Neuronal stem cell (in vitro differentiated cells): ENCODE results near the gene VPS13D.

Source experiments
- DNase-seq: peaks from one replicate; pipeline ENCODE4 v3.0.0-alpha.2; 2013; ENCODE audit warnings: low spot score
- H2AFZ ChIP-seq: one replicate; pipeline ENCODE4 v1.6.1; 2013; ENCODE audit warnings: mild to moderate bottlenecking, low read length, inconsistent platforms
- H2AK5ac ChIP-seq: 2 replicates; pipeline ENCODE4 v1.6.1; 2013; ENCODE audit warnings: low read depth, mild to moderate bottlenecking, inconsistent platforms, low read length, moderate library complexity, mixed read lengths
- H2BK120ac ChIP-seq: 2 replicates; pipeline ENCODE4 v1.6.1; 2013; ENCODE audit warnings: low read depth, mild to moderate bottlenecking, inconsistent platforms, low read length, moderate library complexity, mixed read lengths
- H2BK12ac ChIP-seq: one replicate; pipeline ENCODE4 v1.6.1; 2013; ENCODE audit warnings: low read length, inconsistent platforms
- H2BK15ac ChIP-seq: 2 replicates; pipeline ENCODE4 v1.6.1; 2013; ENCODE audit warnings: mild to moderate bottlenecking, low read length, inconsistent platforms, mixed read lengths
- H2BK5ac ChIP-seq: one replicate; pipeline ENCODE4 v1.6.1; 2013; ENCODE audit warnings: inconsistent platforms, mild to moderate bottlenecking, low read length, moderate library complexity
- H3K14ac ChIP-seq: one replicate; pipeline ENCODE4 v1.6.1; 2013; ENCODE audit warnings: low read length, inconsistent platforms
- H3K18ac ChIP-seq: 2 replicates; pipeline ENCODE4 v1.6.1; 2013; ENCODE audit warnings: low read length, inconsistent platforms
- H3K23ac ChIP-seq: 2 replicates; pipeline ENCODE4 v1.6.1; 2013; ENCODE audit warnings: low read depth, mild to moderate bottlenecking, mixed read lengths, low read length, inconsistent platforms; ENCODE audit not compliant: poor library complexity
- H3K27ac ChIP-seq: replicated peaks from 3 replicates; pipeline ENCODE4 v1.5.1; 2013; ENCODE audit warnings: low read length, inconsistent platforms
- H3K27me3 ChIP-seq, 3 experiments: 2 replicates each; pipeline ENCODE4 v1.6.1; 2013; ENCODE audit warnings: low read length in 3 of 3, mild to moderate bottlenecking in 2 of 3, inconsistent platforms in 1 of 3, low read depth in 1 of 3, mixed read lengths in 1 of 3, moderate library complexity in 1 of 3; ENCODE audit not compliant: control insufficient read depth in 3 of 3, insufficient read depth in 3 of 3
- H3K36me3 ChIP-seq, 2 donors: replicated peaks in 1 of 2; 2 replicates each; pipeline ENCODE4 v1.6.1; 2013; ENCODE audit warnings: low read length in 2 of 2; ENCODE audit not compliant: control insufficient read depth in 2 of 2, insufficient read depth in 2 of 2
- H3K4ac ChIP-seq: 2 replicates; pipeline ENCODE4 v1.6.1; 2013; ENCODE audit warnings: inconsistent platforms, mild to moderate bottlenecking, low read length, moderate library complexity
- H3K4me1 ChIP-seq, 2 donors: 1 replicate in 1 of 2; 2 replicates in 1 of 2; pipeline ENCODE4 v1.6.1; 2013; ENCODE audit warnings: low read length in 2 of 2, low read depth in 1 of 2; ENCODE audit not compliant: control insufficient read depth in 2 of 2, insufficient read depth in 1 of 2
- H3K4me2 ChIP-seq: one replicate; pipeline ENCODE4 v1.6.1; 2013; ENCODE audit warnings: mild to moderate bottlenecking, low read length, inconsistent platforms; ENCODE audit not compliant: insufficient read depth, poor library complexity, severe bottlenecking
- H3K4me3 ChIP-seq, 2 donors: 2 replicates each; pipeline ENCODE4 v1.5.1; 2013; ENCODE audit warnings: low read length in 2 of 2, mild to moderate bottlenecking in 2 of 2, inconsistent platforms in 1 of 2, moderate library complexity in 1 of 2
- H3K79me1 ChIP-seq: one replicate; pipeline ENCODE4 v1.6.1; 2013; ENCODE audit warnings: low read depth, mild to moderate bottlenecking, inconsistent platforms, low read length, moderate library complexity
- H3K9ac ChIP-seq: one replicate; pipeline ENCODE4 v1.6.1; 2013; ENCODE audit warnings: mild to moderate bottlenecking, low read depth, low read length, inconsistent platforms; ENCODE audit not compliant: poor library complexity
- H3K9me3 ChIP-seq, 2 donors: replicated peaks in 1 of 2; 2 replicates each; pipeline versions ENCODE3 to v1.6.1; 2013; ENCODE audit warnings: low read length in 2 of 2, mild to moderate bottlenecking in 2 of 2, inconsistent platforms in 1 of 2, low read depth in 1 of 2, mixed read lengths in 1 of 2, moderate library complexity in 1 of 2; ENCODE audit not compliant: control insufficient read depth in 2 of 2, insufficient read depth in 1 of 2
- H4K8ac ChIP-seq: one replicate; pipeline ENCODE4 v1.6.1; 2013; ENCODE audit warnings: low read depth, mild to moderate bottlenecking, inconsistent platforms, low read length, moderate library complexity
- H4K91ac ChIP-seq: one replicate; pipeline ENCODE4 v1.6.1; 2013; ENCODE audit warnings: low read length, low read depth, mild to moderate bottlenecking, inconsistent platforms; ENCODE audit not compliant: poor library complexity
- WGBS, 2 donors: extraction: QIAGEN DNeasy Blood & Tissue Kit; methylation state at CpG; one replicate each; pipeline ENCODE4 v1.1.7; 2013; ENCODE audit warnings: missing lambda C conversion rate in 2 of 2, mixed read lengths in 1 of 2; ENCODE audit not compliant: insufficient read length in 2 of 2, insufficient replicate concordance in 1 of 2; ENCODE audit errors: extremely low coverage in 2 of 2; 5-methylcytosine and 5-hydroxymethylcytosine counted together

The VPS13D gene

DNA sequence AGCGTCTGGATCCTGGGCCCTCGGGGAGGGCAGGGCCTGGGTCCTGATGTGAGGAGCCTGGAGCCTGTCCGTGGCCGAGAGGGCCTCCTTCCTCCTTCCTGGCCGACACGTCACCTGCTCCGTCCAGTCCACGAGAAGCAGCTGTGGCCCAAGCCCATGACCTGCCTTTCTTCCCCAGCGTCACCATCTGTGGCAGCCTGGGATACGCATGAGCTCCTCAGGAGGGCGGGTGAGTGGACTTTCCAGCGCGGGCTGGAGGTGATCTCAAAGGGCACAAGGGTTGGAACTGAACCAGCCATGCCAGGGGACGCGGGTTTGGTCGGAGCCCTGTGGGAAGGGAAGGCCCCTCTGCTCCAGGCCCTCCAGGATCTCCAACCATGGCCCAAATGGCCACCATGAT is 297.7 kb downstream of the VPS13D start:
- no peaks in the 10 kb centered on the region for H3K36me3 ChIP-seq
- H2AFZ ChIP-seq, result no peak overlapping the region
- H3K27me3 ChIP-seq, result no peaks in the 10 kb centered on the region
- no CpG with 5 or more reads among the region's 16 CpGs for WGBS, 2 donors
- H2BK120ac ChIP-seq, result no peak overlapping the region
- peak overlapping the region; percentile 84 for H3K18ac ChIP-seq
- no peak overlapping the region for H3K9ac ChIP-seq
- no peaks in the 10 kb centered on the region for H3K79me1 ChIP-seq
- H3K27ac ChIP-seq, result no peak overlapping the region
- no peak overlapping the region for H4K91ac ChIP-seq
- H3K14ac ChIP-seq, result no peak overlapping the region
- H2BK15ac ChIP-seq, result peak overlapping the region; percentile 91
- no peak for DNase-seq
- no peak overlapping the region for H4K8ac ChIP-seq
- H3K4me2 ChIP-seq, result no peak overlapping the region
- H3K9me3 ChIP-seq, result no peaks in the 10 kb centered on the region
- peak overlapping the region; percentile 48 for H2AK5ac ChIP-seq
- H3K4me1 ChIP-seq, result peaks cover 2 to 3% of the 10 kb centered on the region in 2 donors
- no peak overlapping the region for H2BK12ac ChIP-seq
- peak overlapping the region; percentile 75 for H3K23ac ChIP-seq
- H2BK5ac ChIP-seq, result no peak overlapping the region
- H3K4ac ChIP-seq, result no peak overlapping the region
- peak overlapping the region in 1 of 2 donors; percentile 0 for H3K4me3 ChIP-seq

DNA sequence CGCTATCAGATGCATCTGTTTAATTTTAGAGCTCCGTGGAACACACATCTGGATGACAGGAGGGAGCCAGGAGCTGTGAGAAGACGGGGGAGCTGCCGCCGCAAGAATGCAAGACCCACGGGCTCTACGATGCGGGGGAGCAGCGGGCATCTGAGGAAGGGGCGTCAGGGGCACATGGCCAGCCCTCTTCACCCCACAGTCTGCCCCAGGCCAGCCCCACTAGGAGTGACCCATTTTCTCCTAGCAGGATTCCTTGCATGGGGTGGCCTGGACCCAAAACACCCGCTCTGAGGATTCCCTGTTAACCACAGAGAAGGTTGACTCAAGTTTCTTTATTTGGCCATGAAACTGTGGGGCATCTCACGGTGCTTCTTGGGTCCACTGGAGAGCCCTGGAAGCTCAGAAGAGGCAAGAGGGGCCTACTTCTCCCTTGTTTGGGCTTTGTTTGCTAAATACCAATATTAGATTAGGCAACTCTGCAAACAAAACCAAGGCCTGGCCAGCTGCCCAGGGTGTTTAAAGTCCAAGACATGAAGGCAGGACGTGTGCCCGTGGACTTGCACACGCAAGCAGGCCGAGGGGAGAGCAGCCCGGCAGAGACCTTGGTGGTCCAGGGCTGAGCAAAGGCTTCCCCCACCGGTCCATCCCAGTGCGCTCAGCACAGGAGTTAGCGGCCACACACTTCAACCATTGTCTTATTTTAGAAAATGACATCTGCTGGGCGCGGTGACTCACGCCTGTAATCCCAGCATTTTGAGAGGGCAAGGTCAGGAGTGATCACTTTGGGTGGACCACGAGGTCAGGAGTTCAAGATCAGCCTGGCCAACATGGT is 298.4 kb downstream of the VPS13D start:
- no peak for DNase-seq
- Histone ChIP-seq H3K79me1 (no peaks in the 10 kb centered on the region), H3K9me3 (no peaks in the 10 kb centered on the region), H3K18ac (no peak overlapping the region), H3K4ac (no peak overlapping the region), H2AK5ac (peak overlapping the region; percentile 56), H3K23ac (peak overlapping the region; percentile 75), H4K8ac (no peak overlapping the region), H4K91ac (no peak overlapping the region), H2BK12ac (no peak overlapping the region), H3K4me2 (no peak overlapping the region), H2BK5ac (no peak overlapping the region), H3K27me3 (no peaks in the 10 kb centered on the region), H2BK15ac (no peak overlapping the region), H3K27ac (no peak overlapping the region), H2AFZ (no peak overlapping the region), H3K4me3 (no peak overlapping the region), H2BK120ac (no peak overlapping the region), H3K9ac (no peak overlapping the region), H3K36me3 (no peaks in the 10 kb centered on the region), H3K14ac (no peak overlapping the region), H3K4me1 (peaks cover 2 to 3% of the 10 kb centered on the region in 2 donors)
- no CpG with 5 or more reads among the region's 24 CpGs for WGBS, 2 donors

DNA sequence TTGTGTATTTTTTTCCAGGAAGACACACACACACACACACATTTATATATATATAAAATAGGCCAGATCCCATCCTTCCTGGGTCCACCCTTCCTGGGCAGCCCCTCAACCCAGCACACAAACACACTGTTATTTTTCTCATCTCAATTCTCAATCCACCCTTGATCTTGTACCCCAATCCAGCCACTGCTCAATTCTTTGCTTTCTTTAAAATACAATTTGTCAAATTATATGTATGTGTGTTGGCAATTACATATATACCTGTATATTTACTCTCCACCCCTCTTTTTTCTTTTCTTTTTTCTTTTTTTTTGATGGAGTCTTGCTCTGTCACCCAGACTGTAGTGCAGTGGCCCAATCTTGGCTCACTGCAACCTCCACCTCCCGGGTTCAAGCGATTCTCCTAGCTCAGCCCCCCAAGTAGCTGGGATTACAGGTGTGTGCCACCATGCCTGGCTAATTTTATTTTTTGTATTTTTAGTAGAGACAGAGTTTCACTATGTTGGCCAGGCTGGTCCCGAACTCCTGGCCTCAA is 299.9 kb downstream of the VPS13D start:
- Histone ChIP-seq H2BK5ac (no peak overlapping the region), H2AK5ac (no peak overlapping the region), H2BK15ac (no peak overlapping the region), H2BK120ac (no peak overlapping the region), H3K4me2 (no peak overlapping the region), H3K79me1 (no peaks in the 10 kb centered on the region), H3K23ac (no peak overlapping the region), H3K9me3 (no peaks in the 10 kb centered on the region), H4K8ac (no peak overlapping the region), H2BK12ac (no peak overlapping the region), H3K9ac (no peak overlapping the region), H3K4ac (no peak overlapping the region), H3K4me1 (peaks cover 2 to 3% of the 10 kb centered on the region in 2 donors), H3K14ac (no peak overlapping the region), H3K27ac (no peak overlapping the region), H4K91ac (no peak overlapping the region), H3K27me3 (no peaks in the 10 kb centered on the region), H2AFZ (no peak overlapping the region), H3K18ac (no peak overlapping the region), H3K36me3 (no peaks in the 10 kb centered on the region), H3K4me3 (no peak overlapping the region)
- no peak for DNase-seq
- WGBS, 2 donors, result no CpG with 5 or more reads among the region's 3 CpGs

DNA sequence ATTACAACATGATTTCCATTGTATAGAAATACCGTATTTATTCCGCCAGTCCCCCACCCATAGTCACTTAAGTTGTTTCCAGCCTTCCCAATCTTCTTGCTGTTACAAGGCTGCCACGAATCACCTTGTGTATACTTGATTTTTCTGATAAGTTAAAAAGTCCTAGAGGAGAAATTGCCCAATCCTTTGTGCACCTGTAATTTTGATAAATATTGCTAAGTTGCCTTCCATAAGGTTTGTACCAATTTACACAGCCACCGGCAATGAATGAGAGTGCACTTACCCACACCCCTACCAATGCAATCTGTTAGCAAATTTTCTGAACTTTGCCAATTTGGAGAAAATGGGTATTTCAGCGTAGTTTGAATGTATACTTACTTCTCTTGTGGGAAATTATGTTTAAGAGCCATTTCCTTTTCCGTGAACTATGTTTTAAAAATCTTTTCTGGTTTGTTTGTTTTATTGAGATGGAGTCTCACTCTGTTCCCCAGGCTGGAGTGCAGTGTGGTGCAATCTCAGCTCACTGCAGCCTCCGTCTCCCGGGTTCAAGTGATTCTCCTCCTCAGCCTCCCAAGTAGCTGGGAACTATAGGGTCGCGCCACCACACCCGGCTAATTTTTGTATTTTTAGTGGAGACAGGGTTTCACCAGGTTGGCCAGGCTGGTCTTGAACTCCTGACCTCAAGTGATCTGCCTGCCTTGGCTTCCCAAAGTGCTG is 300.8 kb downstream of the VPS13D start:
- no peak overlapping the region for H4K91ac ChIP-seq
- no peak overlapping the region for H2BK12ac ChIP-seq
- no peak for DNase-seq
- no peak overlapping the region for H3K23ac ChIP-seq
- no peaks in the 10 kb centered on the region for H3K36me3 ChIP-seq
- H3K79me1 ChIP-seq, result no peaks in the 10 kb centered on the region
- no peak overlapping the region for H3K14ac ChIP-seq
- H3K4me1 ChIP-seq, result no peaks in the 10 kb centered on the region
- H3K4me2 ChIP-seq, result no peak overlapping the region
- H3K9me3 ChIP-seq, result no peaks in the 10 kb centered on the region
- no peak overlapping the region for H2AK5ac ChIP-seq
- H2BK15ac ChIP-seq, result no peak overlapping the region
- no peak overlapping the region for H2BK120ac ChIP-seq
- no peak overlapping the region for H3K9ac ChIP-seq
- H2BK5ac ChIP-seq, result no peak overlapping the region
- no peak overlapping the region for H4K8ac ChIP-seq
- H3K4ac ChIP-seq, result no peak overlapping the region
- no peak overlapping the region for H3K4me3 ChIP-seq
- H3K27ac ChIP-seq, result no peak overlapping the region
- no CpG with 5 or more reads among the region's 11 CpGs for WGBS, 2 donors
- H3K27me3 ChIP-seq, result no peaks in the 10 kb centered on the region
- no peak overlapping the region for H3K18ac ChIP-seq
- no peak overlapping the region for H2AFZ ChIP-seq
